ENCODE results near the gene PLXND1.
"Not testable (repeated sequence)": the region's sequence is repeated elsewhere in the genome, so short reads cannot be mapped to it uniquely, and the experiment has no call there.

PLXND1 gene

DNA sequence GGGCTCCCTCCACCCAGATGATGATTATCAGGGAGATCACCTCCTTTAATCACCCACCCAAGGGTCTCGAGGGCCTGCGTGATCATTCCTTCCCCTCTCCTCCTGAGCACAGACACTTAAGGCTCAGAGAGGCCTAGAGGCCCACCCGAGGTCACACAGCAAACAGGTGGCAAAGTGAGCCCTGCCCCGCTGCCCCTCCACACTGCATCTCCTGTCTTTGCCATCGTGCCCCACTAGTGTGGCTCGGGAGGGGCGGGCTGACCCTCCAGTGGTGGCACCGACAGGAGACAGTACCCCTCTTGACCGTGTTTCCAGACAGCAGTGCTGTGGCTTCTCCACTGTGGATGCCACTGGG lies 4.9 kb upstream of the PLXND1 start:
- Histone ChIP-seq H3K9me3 (no peaks in the 10 kb centered on the region), H3K4me1 (peaks cover 8 to 72% (median 53%) of the 10 kb centered on the region in 4 donors), H3K27me3 (no peaks in the 10 kb centered on the region), H3K4me3 (no peak overlapping the region), H3K27ac (peak overlapping the region; percentile 61 to 79), H3K36me3 (no peaks in the 10 kb centered on the region)
- TF ChIP-seq, protein P1, sequence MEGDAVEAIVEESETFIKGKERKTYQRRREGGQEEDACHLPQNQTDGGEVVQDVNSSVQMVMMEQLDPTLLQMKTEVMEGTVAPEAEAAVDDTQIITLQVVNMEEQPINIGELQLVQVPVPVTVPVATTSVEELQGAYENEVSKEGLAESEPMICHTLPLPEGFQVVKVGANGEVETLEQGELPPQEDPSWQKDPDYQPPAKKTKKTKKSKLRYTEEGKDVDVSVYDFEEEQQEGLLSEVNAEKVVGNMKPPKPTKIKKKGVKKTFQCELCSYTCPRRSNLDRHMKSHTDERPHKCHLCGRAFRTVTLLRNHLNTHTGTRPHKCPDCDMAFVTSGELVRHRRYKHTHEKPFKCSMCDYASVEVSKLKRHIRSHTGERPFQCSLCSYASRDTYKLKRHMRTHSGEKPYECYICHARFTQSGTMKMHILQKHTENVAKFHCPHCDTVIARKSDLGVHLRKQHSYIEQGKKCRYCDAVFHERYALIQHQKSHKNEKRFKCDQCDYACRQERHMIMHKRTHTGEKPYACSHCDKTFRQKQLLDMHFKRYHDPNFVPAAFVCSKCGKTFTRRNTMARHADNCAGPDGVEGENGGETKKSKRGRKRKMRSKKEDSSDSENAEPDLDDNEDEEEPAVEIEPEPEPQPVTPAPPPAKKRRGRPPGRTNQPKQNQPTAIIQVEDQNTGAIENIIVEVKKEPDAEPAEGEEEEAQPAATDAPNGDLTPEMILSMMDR (IDR thresholded peaks at IDR 0.05) = no peak
- intact Hi-C loops (cut with DNase I; ENCODE audit: low total_unique reads) = loop anchor here (5.0 kb wide), 1 partner anchor 119 kb away; no protein-coding TSS in a partner anchor
- DNase-seq = no peak

- H3K36me3 ChIP-seq, H3K27me3 ChIP-seq, H3K4me3 ChIP-seq, DNase-seq, H3K9me3 ChIP-seq: not testable (repeated sequence)
- intact Hi-C loops (cut with DNase I; ENCODE audit: low total_unique reads) = loop anchor here (5.0 kb wide), 1 partner anchor 119 kb away; no protein-coding TSS in a partner anchor
- Histone ChIP-seq H3K4me1 (peaks cover 8 to 67% (median 50%) of the 10 kb centered on the region in 4 donors), H3K27ac (peak overlapping the region in 1 of 2 donors; percentile 79)
Observed at GRCh38 chr3:129610794-129611445, 4.4 kb upstream of the PLXND1 start.

- intact Hi-C loops (cut with DNase I; ENCODE audit: low total_unique reads) = loop anchor here (5.0 kb wide), 1 partner anchor 118 kb away; no protein-coding TSS in a partner anchor
- peaks cover 8 to 60% (median 50%) of the 10 kb centered on the region in 4 donors for H3K4me1 ChIP-seq
- no peak for DNase-seq
- no peak overlapping the region for H3K4me3 ChIP-seq
- no peaks in the 10 kb centered on the region for H3K27me3 ChIP-seq
- no peaks in the 10 kb centered on the region for H3K36me3 ChIP-seq
- H3K9me3 ChIP-seq = no peaks in the 10 kb centered on the region
- TF ChIP-seq, protein P1 (IDR thresholded peaks at IDR 0.05) = no peak
- peak overlapping the region; percentile 85 to 99 for H3K27ac ChIP-seq
Observed at GRCh38 chr3:129610276-129610675, 3.8 kb upstream of the PLXND1 start.

DNA sequence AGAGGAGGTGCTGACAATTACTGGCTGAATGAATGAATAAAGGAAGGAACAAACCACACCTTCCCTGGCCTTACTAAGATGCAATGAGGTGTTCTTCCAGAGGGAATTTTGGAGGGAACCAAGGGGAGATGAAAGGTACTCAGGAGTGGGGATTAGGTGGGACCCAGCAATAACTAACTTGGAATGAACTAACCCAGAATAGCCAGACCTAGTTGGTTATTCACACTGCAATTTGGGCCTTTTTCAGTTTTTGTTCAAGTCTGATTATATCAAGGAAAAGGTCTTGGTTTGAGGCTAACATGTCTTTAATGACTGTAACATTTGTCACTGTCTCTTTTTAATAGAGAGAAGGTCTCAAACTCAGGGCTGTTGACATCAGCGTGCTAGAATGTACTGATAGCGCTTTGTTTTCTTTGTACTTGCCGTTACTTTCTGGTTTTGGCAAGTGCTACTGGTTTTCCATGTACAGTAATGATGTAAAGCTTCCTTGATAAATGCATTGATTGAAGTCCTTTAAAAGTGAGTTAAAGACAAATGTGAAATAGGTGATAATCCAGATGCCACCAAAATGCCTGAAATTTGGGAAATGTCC lies 3.2 kb upstream of the PLXND1 start:
- H3K9me3 ChIP-seq = no peaks in the 10 kb centered on the region
- no peak overlapping the region for H3K4me3 ChIP-seq
- H3K27me3 ChIP-seq = no peaks in the 10 kb centered on the region
- H3K27ac ChIP-seq = peak overlapping the region; percentile 85 to 99
- H3K36me3 ChIP-seq = no peaks in the 10 kb centered on the region
- intact Hi-C loops (cut with DNase I; ENCODE audit: low total_unique reads) = loop anchor here (5.0 kb wide), 1 partner anchor 117 kb away; no protein-coding TSS in a partner anchor
- peaks cover 8 to 57% (median 52%) of the 10 kb centered on the region in 4 donors for H3K4me1 ChIP-seq
- no peak for DNase-seq
- TF ChIP-seq, protein P1 (IDR thresholded peaks at IDR 0.05) = no peak

- intact Hi-C loops (cut with DNase I; ENCODE audit: low total_unique reads) = no loop called here
Observed at GRCh38 chr3:129608936-129609590, 2.6 kb upstream of the PLXND1 start.

More at GRCh38 chr3:129608936-129609590, 2.6 kb upstream of the PLXND1 start:
- Histone ChIP-seq H3K36me3 (no peaks in the 10 kb centered on the region), H3K4me3 (no peak overlapping the region), H3K27ac (peak overlapping the region; percentile 85 to 99), H3K27me3 (no peaks in the 10 kb centered on the region), H3K4me1 (peaks cover 11 to 61% (median 56%) of the 10 kb centered on the region in 4 donors), H3K9me3 (no peaks in the 10 kb centered on the region)
- no peak for DNase-seq
- TF ChIP-seq, protein P1 (IDR thresholded peaks at IDR 0.05) = no peak
